ENCODE measurements around the gene GABRA6. TPM values are rescaled to one million over a fixed set of nuclear protein-coding genes. Genes with fewer than 3 reads are reported as not detected.

Gene GABRA6
- polyA plus RNA-seq, 3 donors = not detected

GRCh38 chr5:161744276-161744675 lies 58.8 kb downstream of the GABRA6 start:
- no peak for DNase-seq (ENCODE audit: extremely low read depth in 1 of 11, low read depth in 9 of 11, low spot score in 4 of 11)

DNA sequence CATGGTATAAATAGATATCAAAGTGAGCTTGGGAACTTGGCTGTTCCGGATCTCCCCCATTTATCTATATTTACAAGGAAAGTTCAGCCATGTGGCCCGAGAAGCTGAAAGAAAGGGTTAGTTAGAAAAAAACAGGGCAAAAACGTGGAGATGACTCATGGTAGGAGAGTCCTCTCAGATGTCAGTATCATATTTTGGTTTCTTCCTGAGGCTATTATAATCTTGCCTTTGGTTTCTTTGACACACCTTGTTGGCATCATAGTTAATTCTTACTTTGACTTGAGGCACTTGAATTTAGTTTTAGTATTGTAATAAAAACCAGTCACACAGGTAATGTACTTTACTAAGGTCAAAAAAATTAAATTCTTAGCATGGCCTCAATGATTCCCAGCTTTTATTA lies 59.9 kb downstream of the GABRA6 start:
- no peak for DNase-seq (ENCODE audit: extremely low read depth in 1 of 11, low read depth in 9 of 11, low spot score in 4 of 11)

DNA sequence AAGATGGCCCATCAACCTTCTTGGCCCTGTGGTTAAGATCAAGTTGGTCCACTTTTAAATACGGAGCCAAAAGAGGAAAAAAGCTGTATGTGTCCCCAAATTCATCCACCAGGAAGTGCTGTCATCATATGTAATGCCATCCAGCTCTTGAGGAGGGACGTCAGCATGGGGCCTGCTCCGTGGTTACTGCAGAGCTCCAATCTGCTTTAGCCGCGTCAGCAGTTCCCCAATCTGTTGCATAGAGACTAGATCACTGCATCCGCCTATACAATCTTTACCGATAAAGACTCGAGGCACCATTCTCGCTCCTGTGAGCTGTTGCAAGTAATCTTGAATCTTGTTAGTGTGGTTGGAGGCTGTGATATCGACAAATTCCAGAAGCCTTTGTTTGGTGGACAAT lies 65.7 kb downstream of the GABRA6 start:
- DNase-seq (ENCODE audit: extremely low read depth in 1 of 11, low read depth in 9 of 11, low spot score in 4 of 11) = no peak

Other genes with a start within 250 kb of the GABRA6 start
- 1 to 10 TPM; 1.9 to 2.2 (median 2.1) TPM for gene GABRB2, start 139.0 kb upstream of the GABRA6 start, polyA plus RNA-seq (ENCODE audit: insufficient read length in 3 of 3)
- not detected for gene GABRA1, start 162.4 kb downstream of the GABRA6 start, polyA plus RNA-seq (ENCODE audit: insufficient read length in 3 of 3)